ENCODE results near the gene MGAT1. TPM values are rescaled to one million over a fixed set of nuclear protein-coding genes. Genes with fewer than 3 reads are reported as not detected.

MGAT1 gene
- total RNA-seq, 5 donors from 2014 or later (not counting 1 experiment from before 2014, with no cell fraction given): 83.1 to 198 (median 145) TPM

- Mint-ChIP-seq H3K4me3 (no peak overlapping the region), H3K36me3 (peaks cover 42% of the 10 kb centered on the region)
- CTCF ChIA-PET: no interaction called here
Observed at GRCh38 chr5:180844858-180845257, 42.3 kb upstream of the MGAT1 start.

GRCh38 chr5:180844432-180844831 is 41.8 kb upstream of the MGAT1 start:
- no CpG with 5 or more reads among the region's 3 CpGs for WGBS (ENCODE audit: insufficient coverage)
- H3K4me3 ChIP-seq (ENCODE audit: control insufficient read depth in 1 of 2, extremely low read depth in 1 of 2, low read length in 1 of 2): no peak overlapping the region
- H3K9me3 ChIP-seq: peaks cover under 1% of the 10 kb centered on the region
- ChIA-PET POLR2A (no interaction called here), CTCF (no interaction called here)
- H3K27ac Mint-ChIP-seq: peak overlapping the region in 1 of 2 donors; percentile 16
- DNase-seq (no peak), ATAC-seq (replicated peaks in 1 of 4) (no peak)
- H3K36me3 Mint-ChIP-seq: peaks cover 38% of the 10 kb centered on the region
- H3K4me3 Mint-ChIP-seq: no peak overlapping the region
- H3K4me1 ChIP-seq (ENCODE audit: control insufficient read depth in 1 of 2, extremely low read depth in 1 of 2, insufficient read depth in 2 of 2, low read length in 2 of 2): no peaks in the 10 kb centered on the region
- H3K27me3 Mint-ChIP-seq: no peaks in the 10 kb centered on the region
- peaks cover 0 to 19% (median 14%) of the 10 kb centered on the region in 3 donors for H3K9me3 Mint-ChIP-seq
- H3K36me3 ChIP-seq (ENCODE audit: control insufficient read depth in 2 of 2, extremely low read depth in 1 of 2, insufficient read depth in 1 of 2, low read length in 1 of 2): peaks cover 2 to 8% of the 10 kb centered on the region in 2 donors
- H3K4me1 Mint-ChIP-seq: no peaks in the 10 kb centered on the region
- no peaks in the 10 kb centered on the region for H3K27me3 ChIP-seq (replicated peaks in 1 of 2; ENCODE audit: control insufficient read depth in 2 of 2, extremely low read depth in 1 of 2, insufficient read depth in 2 of 2, low read length in 1 of 2)
- no peak overlapping the region for H3K27ac ChIP-seq (ENCODE audit: low read length)

More at GRCh38 chr5:180844858-180845257, 42.3 kb upstream of the MGAT1 start:
- Histone ChIP-seq H3K27me3 (replicated peaks in 1 of 2; ENCODE audit: control insufficient read depth in 2 of 2, extremely low read depth in 1 of 2, insufficient read depth in 2 of 2, low read length in 1 of 2) (no peaks in the 10 kb centered on the region), H3K9me3 (peaks cover 5% of the 10 kb centered on the region), H3K36me3 (ENCODE audit: control insufficient read depth in 2 of 2, extremely low read depth in 1 of 2, insufficient read depth in 1 of 2, low read length in 1 of 2) (peaks cover 2 to 12% of the 10 kb centered on the region in 2 donors), H3K4me3 (ENCODE audit: control insufficient read depth in 1 of 2, extremely low read depth in 1 of 2, low read length in 1 of 2) (no peak overlapping the region), H3K4me1 (ENCODE audit: control insufficient read depth in 1 of 2, extremely low read depth in 1 of 2, insufficient read depth in 2 of 2, low read length in 2 of 2) (no peaks in the 10 kb centered on the region), H3K27ac (ENCODE audit: low read length) (no peak overlapping the region)
- H3K27ac Mint-ChIP-seq: no peak overlapping the region
- no peaks in the 10 kb centered on the region for H3K27me3 Mint-ChIP-seq
- no CpG with 5 or more reads among the region's 1 CpG for WGBS (ENCODE audit: insufficient coverage)
- H3K9me3 Mint-ChIP-seq: peaks cover 0 to 22% (median 16%) of the 10 kb centered on the region in 3 donors
- DNase-seq: no peak
- ATAC-seq (replicated peaks in 1 of 4): no peak
- no peaks in the 10 kb centered on the region for H3K4me1 Mint-ChIP-seq
- POLR2A ChIA-PET: no interaction called here

DNA sequence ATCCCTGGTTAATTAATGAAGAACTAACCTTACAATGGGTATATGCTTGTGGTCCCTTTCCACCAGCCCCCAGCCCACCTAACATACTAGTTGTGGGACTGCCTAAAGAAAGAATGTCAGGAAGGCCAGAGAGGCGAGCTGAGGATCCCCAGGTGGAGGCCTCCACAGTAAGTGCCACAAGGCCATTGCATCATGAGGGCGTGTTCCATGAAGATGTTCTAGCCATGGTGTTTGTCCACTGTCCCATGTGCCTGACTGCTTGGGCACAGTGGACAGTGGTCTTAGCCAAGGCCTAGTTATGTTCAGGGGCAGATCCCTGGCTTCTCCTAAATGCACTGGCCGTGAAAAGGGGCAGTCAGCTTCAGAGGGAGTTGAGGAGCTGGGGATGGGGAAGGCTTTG is 37.3 kb upstream of the MGAT1 start:
- 100% methylated on average over 3 of the region's 3 CpGs for WGBS (ENCODE audit: insufficient coverage)
- Histone ChIP-seq H3K4me1 (ENCODE audit: control insufficient read depth in 1 of 2, extremely low read depth in 1 of 2, insufficient read depth in 2 of 2, low read length in 2 of 2) (peaks cover 0 to 3% of the 10 kb centered on the region in 2 experiments), H3K9me3 (no peaks in the 10 kb centered on the region), H3K27ac (ENCODE audit: low read length) (no peak overlapping the region), H3K4me3 (ENCODE audit: control insufficient read depth in 1 of 2, extremely low read depth in 1 of 2, low read length in 1 of 2) (no peak overlapping the region), H3K36me3 (ENCODE audit: control insufficient read depth in 2 of 2, extremely low read depth in 1 of 2, insufficient read depth in 1 of 2, low read length in 1 of 2) (peaks cover 5 to 31% of the 10 kb centered on the region in 2 donors), H3K27me3 (replicated peaks in 1 of 2; ENCODE audit: control insufficient read depth in 2 of 2, extremely low read depth in 1 of 2, insufficient read depth in 2 of 2, low read length in 1 of 2) (no peaks in the 10 kb centered on the region)
- Mint-ChIP-seq H3K4me1 (peaks cover 7 to 13% (median 10%) of the 10 kb centered on the region in 3 donors), H3K9me3 (peaks cover 0 to 5% (median 3%) of the 10 kb centered on the region in 3 donors), H3K27ac (no peak overlapping the region), H3K4me3 (no peak overlapping the region), H3K36me3 (peaks cover 15% of the 10 kb centered on the region), H3K27me3 (no peaks in the 10 kb centered on the region)
- ATAC-seq (replicated peaks in 1 of 4) (no peak), DNase-seq (no peak)
- ChIA-PET POLR2A (no interaction called here), CTCF (no interaction called here)

- Mint-ChIP-seq H3K4me1 (peaks cover 14 to 20% (median 17%) of the 10 kb centered on the region in 3 donors), H3K27ac (no peak overlapping the region), H3K27me3 (no peaks in the 10 kb centered on the region), H3K36me3 (peaks cover 22% of the 10 kb centered on the region), H3K9me3 (peaks cover 0 to 5% (median 3%) of the 10 kb centered on the region in 3 donors), H3K4me3 (no peak overlapping the region)
- Histone ChIP-seq H3K9me3 (no peaks in the 10 kb centered on the region), H3K4me1 (ENCODE audit: control insufficient read depth in 1 of 2, extremely low read depth in 1 of 2, insufficient read depth in 2 of 2, low read length in 2 of 2) (peaks cover 0 to 9% of the 10 kb centered on the region in 2 experiments), H3K27me3 (replicated peaks in 1 of 2; ENCODE audit: control insufficient read depth in 2 of 2, extremely low read depth in 1 of 2, insufficient read depth in 2 of 2, low read length in 1 of 2) (no peaks in the 10 kb centered on the region), H3K4me3 (ENCODE audit: control insufficient read depth in 1 of 2, extremely low read depth in 1 of 2, low read length in 1 of 2) (no peak overlapping the region), H3K36me3 (ENCODE audit: control insufficient read depth in 2 of 2, extremely low read depth in 1 of 2, insufficient read depth in 1 of 2, low read length in 1 of 2) (peaks cover 5 to 38% of the 10 kb centered on the region in 2 donors), H3K27ac (ENCODE audit: low read length) (no peak overlapping the region)
- no peak for ATAC-seq (replicated peaks in 1 of 4)
- WGBS (ENCODE audit: insufficient coverage): 100% methylated on average over 2 of the region's 2 CpGs
- CTCF ChIA-PET: no interaction called here
- POLR2A ChIA-PET: no interaction called here
- DNase-seq: no peak
Observed at GRCh38 chr5:180839227-180839626, 36.6 kb upstream of the MGAT1 start.

- Histone ChIP-seq H3K4me1 (ENCODE audit: control insufficient read depth in 1 of 2, extremely low read depth in 1 of 2, insufficient read depth in 2 of 2, low read length in 2 of 2) (peaks cover 8 to 22% of the 10 kb centered on the region in 2 experiments), H3K27me3 (replicated peaks in 1 of 2; ENCODE audit: control insufficient read depth in 2 of 2, extremely low read depth in 1 of 2, insufficient read depth in 2 of 2, low read length in 1 of 2) (no peaks in the 10 kb centered on the region), H3K27ac (ENCODE audit: low read length) (no peak overlapping the region), H3K9me3 (no peaks in the 10 kb centered on the region), H3K4me3 (ENCODE audit: control insufficient read depth in 1 of 2, extremely low read depth in 1 of 2, low read length in 1 of 2) (no peak overlapping the region), H3K36me3 (ENCODE audit: control insufficient read depth in 2 of 2, extremely low read depth in 1 of 2, insufficient read depth in 1 of 2, low read length in 1 of 2) (peaks cover 5 to 41% of the 10 kb centered on the region in 2 donors)
- ATAC-seq (replicated peaks in 1 of 4): no peak
- H3K4me3 Mint-ChIP-seq: no peak overlapping the region
- H3K36me3 Mint-ChIP-seq: peaks cover 26% of the 10 kb centered on the region
- WGBS (ENCODE audit: insufficient coverage): no CpG with 5 or more reads among the region's 4 CpGs
- ChIA-PET CTCF (no interaction called here), POLR2A (interaction anchor here in 1 of 2 donors (0.5 kb wide), 1 partner anchor 570 kb away, joined by 4 read pairs; no protein-coding TSS in a partner anchor)
- no peak for DNase-seq
- H3K27me3 Mint-ChIP-seq: no peaks in the 10 kb centered on the region
- H3K4me1 Mint-ChIP-seq: peaks cover 30 to 35% (median 32%) of the 10 kb centered on the region in 3 donors
- no peak overlapping the region for H3K27ac Mint-ChIP-seq
- peaks cover 0 to 5% (median 3%) of the 10 kb centered on the region in 3 donors for H3K9me3 Mint-ChIP-seq
Observed at GRCh38 chr5:180837478-180837877, 34.9 kb upstream of the MGAT1 start.

DNA sequence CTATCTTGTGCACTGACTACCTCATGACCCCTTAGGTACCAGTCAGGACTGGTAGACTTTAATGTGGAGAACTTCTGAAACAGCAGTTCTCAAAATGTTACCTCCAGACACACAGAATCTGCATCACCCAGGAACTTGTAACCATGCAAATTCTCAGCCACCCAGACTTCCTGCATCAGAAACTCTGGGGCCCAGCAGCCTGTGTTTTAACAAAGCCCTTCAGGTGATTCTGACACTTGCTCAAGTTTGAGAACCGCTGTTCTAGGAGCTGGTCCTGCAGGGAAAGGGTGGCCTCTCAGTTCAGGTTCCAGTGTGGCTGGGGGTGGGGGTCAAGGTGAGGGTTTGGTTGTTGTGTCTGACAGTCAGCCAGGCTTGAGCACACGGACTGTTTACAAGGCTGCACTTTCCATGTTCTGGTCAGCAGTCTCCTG is 30.0 kb upstream of the MGAT1 start:
- ChIA-PET CTCF (interaction anchor here in 1 of 2 donors (0.7 to 2.3 kb wide), 3 partner anchors 27 to 203 kb away, joined by 4 to 15 read pairs (median 6); partner anchors contain the start of gene MGAT1), POLR2A (interaction anchor here in 1 of 2 donors (0.5 kb wide), 1 partner anchor 28 kb away, joined by 4 read pairs; no protein-coding TSS in a partner anchor)
- H3K27me3 Mint-ChIP-seq: no peaks in the 10 kb centered on the region
- H3K4me1 ChIP-seq (ENCODE audit: control insufficient read depth in 1 of 2, extremely low read depth in 1 of 2, insufficient read depth in 2 of 2, low read length in 2 of 2): peaks cover 15 to 46% of the 10 kb centered on the region in 2 experiments
- no peaks in the 10 kb centered on the region for H3K27me3 ChIP-seq (replicated peaks in 1 of 2; ENCODE audit: control insufficient read depth in 2 of 2, extremely low read depth in 1 of 2, insufficient read depth in 2 of 2, low read length in 1 of 2)
- H3K4me3 Mint-ChIP-seq: peak overlapping the region; percentile 94 to 97 (median 94)
- peak overlapping the region; percentile 99 for H3K27ac Mint-ChIP-seq
- peak overlapping the region; percentile 93 for H3K27ac ChIP-seq (ENCODE audit: low read length)
- peaks cover 0 to 4% (median 0%) of the 10 kb centered on the region in 3 donors for H3K9me3 Mint-ChIP-seq
- H3K36me3 ChIP-seq (ENCODE audit: control insufficient read depth in 2 of 2, extremely low read depth in 1 of 2, insufficient read depth in 1 of 2, low read length in 1 of 2): peaks cover 3 to 43% of the 10 kb centered on the region in 2 donors
- peaks cover 36% of the 10 kb centered on the region for H3K36me3 Mint-ChIP-seq
- ATAC-seq (replicated peaks in 1 of 4) (peak; percentile 23 to 72 (median 28)), DNase-seq (peak in 34 of 35 experiments; percentile 13 to 67 (median 40))
- no peaks in the 10 kb centered on the region for H3K9me3 ChIP-seq
- 0% methylated on average over 1 of the region's 2 CpGs for WGBS (ENCODE audit: insufficient coverage)
- peak overlapping the region; percentile 84 to 91 for H3K4me3 ChIP-seq (ENCODE audit: control insufficient read depth in 1 of 2, extremely low read depth in 1 of 2, low read length in 1 of 2)
- H3K4me1 Mint-ChIP-seq: peaks cover 55 to 61% (median 56%) of the 10 kb centered on the region in 3 donors
